GM12878 (cell line): ENCODE data around the gene CFAP58.

Experiments
- CBFB ChIP-seq: IDR thresholded peaks from 2 replicates; pipeline ENCODE4 v1.6.1; 2016; ENCODE audit warnings: antibody characterized with exemption, low read depth
- EZH2 ChIP-seq: IDR thresholded peaks from 2 replicates; pipeline ENCODE4 v1.6.1; 2012; ENCODE audit warnings: low read depth, mild to moderate bottlenecking, control low read depth, inconsistent platforms, low read length, borderline replicate concordance; ENCODE audit not compliant: control insufficient read depth

- TF ChIP-seq CBFB, result no peak
- no peak for TF ChIP-seq EZH2
These were observed 71.1 kb downstream of the CFAP58 start for GRCh38 chr10:104424719-104425118.
